Measurements from ENCODE around the gene KRT84. TPM values are rescaled to one million over a fixed set of nuclear protein-coding genes. Genes with fewer than 3 reads are reported as not detected.

The KRT84 gene, protein sequence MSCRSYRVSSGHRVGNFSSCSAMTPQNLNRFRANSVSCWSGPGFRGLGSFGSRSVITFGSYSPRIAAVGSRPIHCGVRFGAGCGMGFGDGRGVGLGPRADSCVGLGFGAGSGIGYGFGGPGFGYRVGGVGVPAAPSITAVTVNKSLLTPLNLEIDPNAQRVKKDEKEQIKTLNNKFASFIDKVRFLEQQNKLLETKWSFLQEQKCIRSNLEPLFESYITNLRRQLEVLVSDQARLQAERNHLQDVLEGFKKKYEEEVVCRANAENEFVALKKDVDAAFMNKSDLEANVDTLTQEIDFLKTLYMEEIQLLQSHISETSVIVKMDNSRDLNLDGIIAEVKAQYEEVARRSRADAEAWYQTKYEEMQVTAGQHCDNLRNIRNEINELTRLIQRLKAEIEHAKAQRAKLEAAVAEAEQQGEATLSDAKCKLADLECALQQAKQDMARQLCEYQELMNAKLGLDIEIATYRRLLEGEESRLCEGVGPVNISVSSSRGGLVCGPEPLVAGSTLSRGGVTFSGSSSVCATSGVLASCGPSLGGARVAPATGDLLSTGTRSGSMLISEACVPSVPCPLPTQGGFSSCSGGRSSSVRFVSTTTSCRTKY
- total RNA-seq = not detected

DNA sequence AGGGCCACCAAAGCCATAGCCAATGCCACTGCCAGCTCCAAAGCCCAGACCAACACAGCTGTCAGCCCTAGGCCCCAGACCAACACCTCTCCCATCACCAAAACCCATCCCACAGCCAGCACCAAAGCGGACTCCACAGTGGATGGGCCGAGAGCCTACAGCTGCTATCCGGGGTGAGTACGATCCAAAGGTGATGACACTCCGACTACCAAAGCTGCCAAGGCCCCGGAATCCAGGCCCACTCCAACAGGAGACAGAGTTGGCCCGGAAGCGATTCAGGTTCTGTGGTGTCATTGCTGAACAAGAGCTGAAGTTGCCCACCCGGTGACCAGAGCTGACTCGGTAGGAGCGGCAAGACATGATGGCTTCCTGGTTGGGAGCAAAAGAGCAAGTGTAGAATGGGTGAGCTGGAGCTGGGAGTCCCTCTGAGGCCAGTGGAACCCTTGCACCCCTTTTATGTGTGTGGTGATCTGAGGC, at the start of gene KRT84:
Gene KRT84, minus strand, starts transcription at position 427 of the 477 bp plus-strand sequence. Its CDS starts 67 bp downstream, at position 360.

DNA sequence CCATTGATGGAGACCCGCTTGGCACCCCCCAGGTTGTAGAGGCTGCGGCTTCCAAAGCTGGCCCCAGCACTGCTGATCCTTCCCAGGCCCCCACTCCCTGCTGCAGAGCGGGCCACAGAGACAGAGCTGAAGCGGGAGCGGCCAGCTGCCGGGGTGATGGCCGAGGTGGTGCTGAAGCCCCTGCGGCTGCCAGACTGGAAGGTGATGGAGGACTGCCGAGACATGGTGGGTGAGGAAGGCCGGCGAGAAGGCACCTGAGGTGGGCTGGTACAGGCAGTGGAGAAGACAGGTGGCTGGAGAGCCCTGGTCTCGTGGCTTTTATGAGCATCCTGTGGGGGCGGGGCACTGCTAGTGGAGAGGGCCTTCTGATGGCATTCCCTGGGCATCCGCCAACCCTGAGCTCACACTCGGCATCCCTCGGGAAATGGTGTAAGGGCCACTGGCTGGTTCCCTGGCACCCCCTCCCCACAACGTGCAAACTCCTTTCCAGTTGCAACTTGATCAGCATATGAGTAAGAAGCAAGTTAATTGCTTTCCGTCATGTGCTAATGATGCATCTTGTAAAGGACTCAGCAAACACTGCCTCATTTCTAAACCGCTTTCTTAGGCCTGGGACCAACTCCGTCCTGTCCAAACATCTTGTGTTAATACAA, 48.8 kb upstream of the KRT84 start, which contains the start of gene KRT75:
Gene KRT75, minus strand, starts transcription at position 291 of the 653 bp plus-strand sequence. Its CDS starts 67 bp downstream, at position 224.

DNA sequence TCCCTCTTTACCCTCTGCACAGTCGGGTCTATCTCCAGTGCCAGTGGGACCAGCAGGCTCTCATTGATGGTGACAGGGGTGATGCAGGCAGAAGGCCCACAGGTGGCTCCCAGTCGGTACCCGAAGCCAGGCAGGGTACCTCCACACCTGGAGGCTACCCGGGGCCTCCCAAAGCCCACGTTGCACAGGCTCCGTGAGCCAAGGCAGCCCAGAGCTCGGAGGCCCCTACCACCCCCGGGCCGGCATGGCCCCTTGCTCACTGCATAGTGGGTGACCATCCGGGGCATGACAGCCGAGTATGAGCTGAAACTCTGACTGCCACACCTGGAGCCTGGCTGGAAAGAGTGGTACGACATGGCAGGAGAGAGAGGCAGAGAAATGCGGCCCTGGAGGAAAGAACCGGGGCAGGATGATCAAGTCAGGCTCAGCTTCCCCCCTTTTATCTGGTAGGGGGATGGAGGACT, 20.5 kb upstream of the KRT84 start, which contains the start of gene KRT82:
Gene KRT82, minus strand, starts transcription at position 414 of the 464 bp plus-strand sequence. Its CDS starts 58 bp downstream, at position 356.

DNA sequence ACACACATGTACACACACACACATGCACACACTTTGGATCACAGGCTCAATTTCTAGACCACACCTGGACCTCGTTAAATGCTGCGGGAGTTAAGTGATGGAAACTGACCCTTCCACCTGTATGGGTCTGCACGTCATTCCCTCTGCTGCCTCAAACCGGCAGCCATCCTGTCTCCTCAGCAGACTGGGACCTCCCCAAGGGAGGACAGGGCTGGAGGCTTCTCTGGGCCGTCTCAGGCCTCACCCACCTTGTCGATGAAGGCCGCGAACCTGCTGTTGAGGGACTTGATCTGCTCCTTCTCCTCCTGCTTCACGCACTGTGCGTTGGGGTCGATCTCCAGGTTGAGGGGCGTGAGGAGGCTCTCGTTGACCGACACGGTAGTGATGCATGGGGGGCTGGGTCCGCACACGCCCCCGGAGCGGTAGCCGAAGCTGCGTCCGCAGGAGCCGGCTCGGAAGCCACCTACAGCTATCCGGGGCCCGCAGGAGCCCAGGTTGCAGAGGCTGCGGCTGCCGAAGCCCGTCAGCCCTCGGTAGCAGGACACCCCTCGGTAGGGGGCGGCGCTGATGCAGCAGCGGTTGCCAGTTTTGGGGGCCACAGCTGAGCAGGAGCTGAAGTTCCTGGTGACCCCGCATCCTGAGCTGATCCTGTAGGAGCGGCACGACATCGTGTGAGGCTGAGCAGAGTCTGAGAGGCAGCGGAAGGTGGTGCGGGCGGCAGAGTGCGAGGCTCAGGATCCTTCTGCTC, 18.5 kb downstream of the KRT84 start, which contains the start of gene KRT85:
Gene KRT85, minus strand, starts transcription at position 744 of the 748 bp plus-strand sequence. Its CDS starts 76 bp downstream, at position 668.

Other genes with a start within 250 kb of the KRT84 start
- not detected for gene KRT80, start 193.6 kb downstream of the KRT84 start, total RNA-seq
- gene KRT7, start 152.4 kb downstream of the KRT84 start, total RNA-seq = 1 to 10 TPM; 4.6 to 6.3 TPM
- gene KRT86, start 111.0 kb downstream of the KRT84 start, total RNA-seq = under 1 TPM in 1 of 2 experiments, not detected in 1; 0.18 TPM
- not detected for gene KRT81, start 94.1 kb downstream of the KRT84 start, total RNA-seq
- not detected for gene KRT83, start 64.3 kb downstream of the KRT84 start, total RNA-seq
- not detected for gene KRT85, start 18.2 kb downstream of the KRT84 start, total RNA-seq
- not detected for gene KRT82, start 20.7 kb upstream of the KRT84 start, total RNA-seq
- not detected for gene KRT75, start 48.7 kb upstream of the KRT84 start, total RNA-seq
- gene KRT6B, start 66.5 kb upstream of the KRT84 start, total RNA-seq = not detected
- not detected for gene KRT6C, start 88.2 kb upstream of the KRT84 start, total RNA-seq
- gene KRT6A, start 107.6 kb upstream of the KRT84 start, total RNA-seq = not detected
- gene KRT5, start 134.7 kb upstream of the KRT84 start, total RNA-seq = not detected
- not detected for gene KRT71, start 167.5 kb upstream of the KRT84 start, total RNA-seq
- gene KRT74, start 188.2 kb upstream of the KRT84 start, total RNA-seq = not detected
- gene KRT72, start 215.8 kb upstream of the KRT84 start, total RNA-seq = 1 to 10 TPM; 5.4 to 5.6 TPM
- gene KRT73, start 232.9 kb upstream of the KRT84 start, total RNA-seq = 1 to 10 TPM; 3.7 to 4.5 TPM